ENCODE measurements around the gene BARHL1.
"Not testable (repeated sequence)": the region's sequence is repeated elsewhere in the genome, so short reads cannot be mapped to it uniquely, and the experiment has no call there.

BARHL1 gene

GRCh38 chr9:132557159-132557558 is 25.2 kb upstream of the BARHL1 start:
- DNase-seq = no peak

GRCh38 chr9:132559711-132560110 is 22.7 kb upstream of the BARHL1 start:
- DNase-seq = no peak

GRCh38 chr9:132560616-132561202 is 21.7 kb upstream of the BARHL1 start:
- no peak for DNase-seq

GRCh38 chr9:132562306-132562573 is 20.2 kb upstream of the BARHL1 start:
- DNase-seq = no peak

GRCh38 chr9:132564526-132564925 is 17.9 kb upstream of the BARHL1 start:
- no peak for DNase-seq

GRCh38 chr9:132568787-132569186 is 13.6 kb upstream of the BARHL1 start:
- not testable (repeated sequence) for DNase-seq

GRCh38 chr9:132571806-132572600 is 10.4 kb upstream of the BARHL1 start:
- no peak for DNase-seq

GRCh38 chr9:132572921-132573320 is 9.5 kb upstream of the BARHL1 start:
- DNase-seq = no peak

GRCh38 chr9:132575005-132575609 is 7.3 kb upstream of the BARHL1 start:
- DNase-seq = peak; percentile 45

GRCh38 chr9:132575811-132576210 is 6.6 kb upstream of the BARHL1 start:
- no peak for DNase-seq

- no peak for DNase-seq
These were observed 5.3 kb upstream of the BARHL1 start for GRCh38 chr9:132577119-132577518.

GRCh38 chr9:132578367-132578932 is 4.0 kb upstream of the BARHL1 start:
- no peak for DNase-seq

GRCh38 chr9:132579427-132579798 is 3.0 kb upstream of the BARHL1 start:
- no peak for DNase-seq

GRCh38 chr9:132582786-132583583 is 579 bp downstream of the BARHL1 start:
- no peak for DNase-seq

- no peak for DNase-seq
These were observed 1.3 kb downstream of the BARHL1 start for GRCh38 chr9:132583584-132584304.

- DNase-seq = no peak
These were observed 2.5 kb downstream of the BARHL1 start for GRCh38 chr9:132584601-132585560.

GRCh38 chr9:132585954-132586829 is 3.8 kb downstream of the BARHL1 start:
- DNase-seq = no peak

GRCh38 chr9:132586830-132587591 is 4.6 kb downstream of the BARHL1 start:
- DNase-seq = no peak

GRCh38 chr9:132587592-132587955 is 5.2 kb downstream of the BARHL1 start:
- no peak for DNase-seq

GRCh38 chr9:132588098-132588497 is 5.7 kb downstream of the BARHL1 start:
- no peak for DNase-seq
